Measurements from ENCODE around the gene GDNF.
"Not testable (repeated sequence)": the region's sequence is repeated elsewhere in the genome, so short reads cannot be mapped to it uniquely, and the experiment has no call there.

The GDNF gene

DNA sequence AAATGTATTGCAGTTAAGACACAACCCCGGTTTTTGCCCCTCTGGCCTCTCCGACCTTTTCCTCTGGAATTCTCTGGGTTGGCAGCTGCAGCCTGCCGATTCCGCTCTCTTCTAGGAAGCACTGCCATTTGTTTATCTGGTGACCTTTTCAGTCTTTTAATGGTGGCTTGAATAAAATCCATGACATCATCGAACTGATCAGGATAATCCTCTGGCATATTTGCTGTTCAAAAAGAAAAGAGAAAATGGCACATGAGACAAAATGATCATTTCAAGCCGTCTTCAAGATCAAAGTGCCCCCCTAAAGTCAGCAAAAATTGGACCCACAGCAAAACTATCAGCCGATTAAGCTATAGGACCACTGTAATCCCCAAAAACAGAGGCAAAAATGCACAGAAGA lies 23.9 kb downstream of the GDNF start:
- no peak for DNase-seq

DNA sequence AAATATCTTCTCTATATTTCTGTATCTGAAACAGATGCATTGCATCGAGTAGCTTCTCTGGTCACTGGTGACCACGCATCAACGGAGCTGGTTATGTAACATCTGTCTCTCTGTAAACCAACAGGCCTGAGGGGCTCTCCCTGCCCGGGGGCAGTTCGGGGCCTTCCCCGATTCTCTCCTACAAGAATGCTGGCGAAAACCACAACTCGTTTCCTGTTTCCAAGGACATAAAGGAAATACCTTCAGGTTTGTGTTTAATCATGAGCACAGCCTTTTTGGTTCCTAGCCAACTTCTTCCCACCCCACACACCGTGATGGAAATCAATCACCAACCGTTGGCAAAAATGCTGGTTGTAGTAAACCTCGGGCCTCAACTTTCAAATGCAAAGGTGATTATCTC lies 25.1 kb downstream of the GDNF start:
- no peak for DNase-seq

DNA sequence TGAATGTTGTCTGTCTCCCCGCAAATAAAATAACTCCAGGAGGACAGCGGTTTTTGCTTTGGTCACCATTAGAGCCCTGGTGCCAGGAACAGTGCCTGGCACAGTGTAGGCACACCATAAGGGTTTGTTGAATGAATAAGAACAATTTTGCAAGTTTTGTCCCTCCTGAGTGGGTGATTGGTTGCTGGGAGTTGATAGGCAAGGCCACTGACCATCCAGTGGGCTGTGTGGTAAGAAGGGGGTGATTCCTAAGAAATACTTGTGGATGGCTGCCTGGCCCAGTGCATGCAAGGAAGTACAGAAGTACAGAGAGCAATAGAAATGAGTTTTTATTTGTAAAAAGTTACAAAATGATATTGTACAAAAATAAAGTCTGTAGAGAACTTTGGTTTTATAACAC lies 27.5 kb downstream of the GDNF start:
- no peak for DNase-seq

DNA sequence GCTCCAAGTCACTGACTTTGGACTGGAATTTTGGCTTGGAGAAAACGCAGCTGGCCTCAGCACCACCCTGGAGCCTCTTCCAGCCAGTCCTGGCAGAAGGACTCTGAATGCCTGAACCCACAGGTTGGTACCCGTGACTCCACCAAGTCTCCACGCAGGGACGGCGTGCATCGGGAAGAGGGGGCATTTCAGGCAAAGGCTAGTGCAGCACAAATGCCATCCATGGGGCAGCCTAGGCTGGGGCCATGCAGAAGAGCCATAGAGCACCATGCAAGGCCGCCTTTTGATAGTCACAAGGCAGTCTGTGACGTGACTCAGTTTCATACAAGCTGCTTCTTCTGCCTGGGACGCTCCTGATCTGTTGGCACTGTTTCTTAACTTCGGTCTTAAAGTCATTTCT lies 28.0 kb downstream of the GDNF start:
- DNase-seq: no peak

DNA sequence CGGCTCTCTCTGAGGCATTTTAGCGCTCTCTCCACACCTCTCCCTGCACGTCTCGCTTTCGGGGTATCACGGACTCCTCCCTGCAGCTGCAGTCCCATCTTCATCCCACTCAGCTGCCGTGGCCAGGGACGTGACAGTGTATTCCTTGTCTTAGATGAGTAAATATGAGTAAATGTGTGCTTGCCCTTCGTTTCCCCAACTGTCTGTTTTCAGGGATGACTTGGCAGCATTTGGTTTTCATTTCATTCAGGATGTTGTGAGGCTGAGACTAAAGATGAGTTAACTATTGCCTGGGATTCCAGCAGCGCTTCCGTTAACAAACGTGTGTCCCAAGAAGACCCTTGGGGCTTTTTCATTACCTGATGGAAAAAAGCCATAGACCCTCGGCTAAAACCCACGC lies 29.5 kb downstream of the GDNF start:
- no peak for DNase-seq

DNA sequence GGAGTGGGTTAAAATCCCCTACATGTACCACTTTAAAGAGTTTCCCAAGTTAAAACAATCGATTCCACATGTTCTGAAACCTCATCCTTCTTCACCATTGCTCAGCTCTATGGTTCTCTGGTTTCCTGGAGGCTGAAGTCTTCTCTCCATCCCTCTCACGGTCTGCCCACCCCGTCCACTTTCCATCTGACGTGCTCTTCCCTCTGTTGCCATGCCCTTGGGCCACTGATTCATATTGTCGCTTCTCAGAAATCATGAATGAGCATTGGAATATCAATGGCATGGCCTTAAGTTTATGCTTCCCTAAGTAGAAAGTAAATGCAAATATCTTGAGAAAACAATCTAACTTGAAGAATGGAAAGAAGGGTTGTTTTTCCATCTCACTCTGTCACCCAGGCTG lies 30.9 kb downstream of the GDNF start:
- DNase-seq: no peak

DNA sequence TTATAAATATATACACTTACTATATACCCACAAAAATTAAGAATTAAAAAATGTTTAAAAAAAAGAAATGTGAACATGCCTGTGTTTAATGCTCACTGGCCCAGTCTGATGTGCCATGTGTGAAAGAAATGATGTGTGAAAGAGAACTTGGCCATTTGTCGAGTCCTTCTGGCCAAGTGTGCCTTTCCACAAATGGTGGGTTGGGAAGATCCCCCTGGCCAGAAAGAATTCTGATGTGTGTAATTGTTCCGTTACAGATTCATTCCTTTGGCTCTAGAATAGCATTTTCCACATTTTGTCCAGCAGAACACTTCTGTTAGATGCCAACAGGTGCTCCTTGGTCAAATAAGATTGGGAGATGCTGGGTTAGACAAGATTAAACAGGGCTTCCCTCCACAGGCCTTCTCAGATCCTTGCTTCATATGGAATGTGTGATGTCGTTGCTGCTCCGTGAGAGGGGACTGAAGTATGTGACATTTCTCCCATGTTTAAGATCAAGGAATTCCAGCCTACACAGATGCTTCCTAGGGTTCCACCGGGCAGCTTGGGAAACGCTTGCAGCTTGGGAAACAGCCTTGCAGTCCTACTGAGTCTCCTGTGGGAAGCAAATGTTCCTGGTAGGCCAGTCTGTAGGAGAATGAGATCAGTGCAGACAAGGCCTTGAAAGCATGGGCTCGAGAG lies 32.1 kb downstream of the GDNF start:
- DNase-seq: no peak

DNA sequence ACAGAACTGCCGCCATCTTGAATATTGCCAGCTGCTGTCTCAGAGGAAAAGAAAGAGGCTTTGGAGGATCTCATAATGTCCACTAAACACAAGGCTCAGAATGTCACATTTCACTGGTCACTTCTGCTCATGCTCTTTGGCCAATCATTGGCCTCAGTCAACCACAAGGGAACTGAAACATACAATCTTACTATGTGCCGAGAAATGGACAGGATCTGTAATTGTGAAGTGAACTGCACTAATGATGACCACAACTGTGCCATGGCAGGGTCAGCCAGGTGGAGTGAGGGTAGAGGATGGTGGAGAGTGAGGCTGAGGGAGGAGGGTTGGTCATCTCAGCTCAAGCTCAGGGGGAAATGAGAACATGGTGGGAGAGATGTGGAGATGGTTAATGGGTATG lies 32.8 kb downstream of the GDNF start:
- no peak for DNase-seq

DNA sequence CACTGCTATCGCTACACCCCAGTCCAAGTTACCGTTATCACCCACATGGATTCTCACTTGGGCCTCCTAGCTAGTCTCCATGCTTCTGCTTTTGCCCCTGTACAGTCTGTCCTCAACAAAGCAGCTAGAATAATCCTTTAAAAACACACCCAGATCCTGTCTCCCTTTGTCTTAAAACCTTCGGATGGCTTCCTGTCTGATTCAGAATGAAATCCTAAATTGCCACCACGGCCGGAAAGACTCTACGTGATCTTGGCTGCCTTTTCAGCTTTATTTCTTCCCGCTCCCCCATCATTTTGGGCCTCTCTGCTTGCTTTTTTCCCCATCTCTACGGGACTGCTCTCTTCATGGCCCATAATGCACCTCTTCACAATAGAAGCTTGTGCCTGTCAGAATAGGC lies 33.4 kb downstream of the GDNF start:
- DNase-seq: no peak

DNA sequence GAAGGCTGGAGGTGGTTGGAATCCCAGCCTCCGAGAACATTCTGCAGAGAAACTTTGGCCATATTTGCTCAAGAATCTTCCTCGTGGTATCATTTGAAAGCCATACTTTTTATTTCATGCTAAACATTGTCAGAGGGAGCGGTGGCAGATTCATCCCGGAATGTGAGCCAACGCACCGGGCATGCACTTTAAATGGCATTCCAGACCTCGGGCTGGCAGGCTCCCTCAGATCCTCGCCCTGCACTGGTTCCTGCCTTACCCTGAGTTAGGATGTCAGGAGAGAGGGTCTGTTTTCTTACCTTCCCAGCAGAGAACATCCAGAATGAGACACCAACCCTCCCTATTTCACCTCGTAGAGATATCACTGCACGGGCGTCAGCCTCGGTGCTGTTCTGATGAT lies 33.8 kb downstream of the GDNF start:
- no peak for DNase-seq

DNA sequence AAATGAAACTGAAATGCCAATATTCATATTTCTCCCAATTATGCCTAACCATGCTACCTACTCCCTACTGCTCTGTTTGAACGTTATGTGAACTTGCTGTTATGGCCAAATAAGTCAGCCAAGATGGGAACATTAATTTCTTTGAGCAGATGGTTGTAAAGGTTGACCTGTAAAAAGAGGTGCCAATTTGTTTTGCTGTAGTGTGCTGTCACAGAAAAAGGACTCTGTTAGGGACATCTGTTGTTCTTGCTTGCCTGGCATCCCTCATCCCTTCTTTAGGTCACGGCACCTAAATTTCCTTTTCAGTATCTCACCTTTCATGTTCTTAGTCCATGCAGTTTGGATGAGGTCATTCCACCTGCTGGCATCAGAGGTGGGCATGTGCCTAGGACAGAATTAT lies 35.4 kb downstream of the GDNF start:
- DNase-seq: no peak

DNA sequence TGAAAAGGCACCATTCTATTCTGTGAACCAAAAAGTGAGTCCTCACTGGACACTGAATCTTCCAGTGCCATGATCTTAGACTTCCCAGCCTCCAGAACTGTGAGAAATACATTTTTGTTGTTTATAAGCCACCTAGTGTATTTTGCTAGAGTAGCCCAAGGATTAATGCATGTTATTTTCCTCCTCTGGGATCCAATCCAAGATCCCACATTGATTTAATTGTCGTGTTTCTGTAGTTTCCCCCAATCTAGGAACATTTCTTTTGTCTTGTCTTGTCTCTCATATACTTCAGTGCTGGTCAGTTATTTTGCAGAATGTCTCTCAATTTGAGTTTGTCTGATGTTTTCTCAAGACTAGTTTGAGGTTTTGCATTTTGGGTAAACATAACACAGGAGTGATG lies 36.4 kb downstream of the GDNF start:
- no peak for DNase-seq

DNA sequence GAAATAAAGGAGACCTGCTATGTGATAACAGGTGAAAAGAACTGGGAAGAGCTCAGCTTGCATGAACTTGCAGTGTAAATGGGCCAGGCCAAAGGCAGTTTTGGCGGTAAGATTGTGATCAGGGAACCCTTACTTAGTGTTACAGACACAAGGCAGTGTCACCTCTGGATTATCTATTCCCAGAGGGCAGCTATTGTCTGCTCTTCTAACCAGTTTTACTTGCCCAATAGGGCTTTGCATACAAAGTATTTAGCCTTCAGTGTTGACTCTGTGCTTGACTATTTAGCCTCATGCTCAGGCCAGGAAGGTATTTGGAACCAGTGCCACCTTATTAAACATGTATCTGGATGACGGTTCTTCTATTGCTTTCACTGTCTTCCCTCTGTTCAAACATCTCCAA lies 38.3 kb downstream of the GDNF start:
- no peak for DNase-seq

DNA sequence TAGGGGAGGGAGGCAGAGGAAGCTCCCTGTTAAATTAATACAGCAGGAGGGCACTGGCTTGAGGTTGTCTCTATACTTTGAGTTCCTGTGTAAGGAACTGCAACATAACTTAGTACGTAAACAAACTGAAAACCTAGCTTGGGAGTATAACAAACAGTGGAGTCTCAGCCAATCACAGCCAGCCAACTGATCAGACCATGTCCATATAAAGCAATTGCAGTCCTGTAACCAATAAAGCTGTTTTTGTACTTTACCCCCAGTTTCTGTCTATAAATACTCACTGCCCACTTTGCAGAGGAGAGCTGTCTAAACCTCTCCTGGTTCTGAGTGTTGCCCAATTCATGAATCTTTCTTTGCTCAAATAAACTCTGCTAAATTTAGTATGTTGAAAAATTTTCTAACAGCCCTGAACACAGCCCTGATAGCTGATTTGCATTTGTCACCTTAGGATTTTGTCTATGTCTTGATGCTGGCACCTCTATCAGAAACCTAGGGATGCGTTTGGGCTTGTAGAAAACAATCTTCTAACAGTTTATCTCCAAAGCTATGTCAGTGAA lies 39.9 kb downstream of the GDNF start:
- DNase-seq: no peak

DNA sequence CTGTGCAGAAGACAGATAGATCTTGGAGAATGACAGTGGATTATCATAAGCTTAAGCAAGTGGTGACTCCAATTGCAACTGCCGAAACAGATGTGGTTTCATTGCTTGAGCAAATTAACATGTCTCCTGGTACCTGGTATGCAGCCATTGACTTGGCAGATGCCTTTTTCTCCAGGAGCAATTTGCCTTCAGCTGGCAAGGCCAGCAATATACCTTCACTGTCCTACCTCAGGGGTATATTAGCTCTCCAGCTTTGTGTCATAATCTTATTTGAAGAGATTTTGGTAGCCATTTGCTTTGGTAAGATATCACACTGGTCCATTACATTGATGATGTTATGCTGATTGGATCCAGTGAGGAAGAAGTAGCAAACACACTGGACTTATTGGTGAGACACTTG lies 43.4 kb downstream of the GDNF start:
- DNase-seq: not testable (repeated sequence)

DNA sequence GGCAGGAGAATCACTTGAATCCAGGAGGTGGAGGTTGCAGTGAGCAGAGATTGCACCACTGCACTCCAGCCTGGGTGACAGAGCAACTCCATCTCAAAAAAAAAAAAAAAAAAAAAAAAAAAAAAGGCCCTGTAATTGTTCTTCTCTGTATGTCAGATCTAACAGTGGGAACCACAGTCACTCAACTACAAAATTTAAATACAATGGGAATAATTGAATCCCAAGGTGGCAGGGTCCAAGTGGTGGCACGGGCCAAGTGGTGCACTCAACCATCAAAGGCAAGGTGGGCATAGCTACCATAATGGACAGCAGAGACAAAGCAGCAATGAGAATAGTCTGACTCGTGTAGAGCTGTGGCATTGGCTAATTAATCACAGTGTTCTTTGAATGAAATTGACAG lies 44.5 kb downstream of the GDNF start:
- not testable (repeated sequence) for DNase-seq

DNA sequence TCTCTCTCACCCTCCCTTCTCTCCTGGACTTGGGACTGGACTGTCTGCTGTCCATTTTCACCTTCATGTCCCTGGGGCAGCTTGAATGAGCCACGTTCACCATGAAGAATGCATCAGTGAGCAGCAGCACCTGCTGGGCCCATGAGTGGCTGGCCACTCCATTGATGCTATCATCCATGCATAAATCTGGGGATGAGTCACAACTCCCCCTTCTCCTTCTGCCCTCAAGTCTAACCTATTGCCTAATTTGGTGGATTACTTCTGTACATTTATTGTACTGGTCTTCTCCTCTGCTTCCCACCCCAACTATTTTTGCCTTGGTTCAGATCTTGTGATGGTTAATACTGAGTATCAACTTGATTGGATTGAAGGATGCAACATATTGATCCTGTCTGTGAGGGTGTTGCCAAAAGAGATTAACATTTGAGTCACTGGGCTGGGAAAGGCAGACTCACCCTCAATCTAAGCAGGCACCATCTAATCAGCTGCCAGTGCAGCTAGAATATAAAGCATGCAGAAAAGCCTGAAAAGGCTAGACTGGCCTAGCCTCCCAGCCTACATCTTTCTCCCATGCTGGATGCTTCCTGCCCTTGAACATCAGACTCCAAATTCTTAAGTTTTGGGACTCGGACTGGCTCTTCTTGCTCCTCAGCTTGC lies 46.7 kb downstream of the GDNF start:
- no peak for DNase-seq

DNA sequence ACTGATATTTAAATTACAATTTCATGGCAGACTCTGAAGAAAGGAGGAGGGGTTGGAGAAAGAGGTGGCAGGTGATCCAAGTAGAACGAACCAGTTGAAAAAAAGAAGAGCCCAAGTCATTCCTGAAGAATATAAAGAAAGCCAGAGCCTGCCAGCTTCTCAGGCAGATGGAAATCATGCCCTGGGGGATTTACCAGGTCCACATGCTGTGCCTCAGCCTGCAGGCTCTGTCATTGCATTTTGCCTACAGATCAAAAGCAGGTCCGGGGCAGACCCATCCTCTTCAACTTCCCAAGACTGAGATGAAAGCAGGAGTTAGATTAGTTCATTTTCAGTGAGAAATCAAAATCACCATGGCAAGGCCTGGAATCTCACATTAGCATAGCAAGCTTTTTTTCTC lies 48.5 kb downstream of the GDNF start:
- DNase-seq: no peak

DNA sequence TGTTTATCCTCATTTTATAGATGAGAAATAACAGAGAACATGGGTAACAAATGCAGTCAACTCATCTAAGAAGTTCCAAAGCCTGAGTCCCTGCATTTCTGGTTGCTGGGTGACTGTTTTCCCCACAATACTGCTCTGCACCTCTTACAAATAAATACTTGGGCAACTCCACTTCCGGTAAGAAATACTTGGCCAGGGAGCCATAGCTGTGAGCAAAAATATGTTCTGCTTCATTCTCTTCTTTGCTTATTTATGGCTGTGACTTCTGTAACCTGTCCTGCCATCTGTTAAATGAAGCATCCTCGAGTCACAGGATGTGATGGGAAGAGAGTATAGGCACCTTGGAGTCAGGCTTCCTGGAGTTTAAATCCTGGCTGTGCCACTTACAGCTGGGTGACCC lies 49.9 kb downstream of the GDNF start:
- DNase-seq: no peak

DNA sequence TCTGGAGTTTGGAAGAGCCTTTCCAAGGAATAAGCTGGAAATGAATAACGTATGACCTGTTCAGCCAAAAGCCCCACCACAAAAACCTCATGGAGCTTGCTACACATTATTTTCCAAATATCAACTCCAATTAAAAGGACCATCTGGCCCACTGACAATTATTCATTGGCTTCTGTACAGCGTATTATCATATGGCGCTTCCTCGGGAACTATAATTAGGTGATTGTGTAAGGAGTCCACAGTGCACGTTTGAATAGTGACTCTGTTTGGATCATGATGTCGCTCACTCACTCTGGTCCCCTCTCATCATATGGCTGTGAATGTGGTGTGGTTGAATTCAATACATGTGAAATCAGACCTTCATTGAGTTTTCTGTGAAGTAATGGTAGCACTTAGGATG lies 52.1 kb downstream of the GDNF start:
- no peak for DNase-seq

DNA sequence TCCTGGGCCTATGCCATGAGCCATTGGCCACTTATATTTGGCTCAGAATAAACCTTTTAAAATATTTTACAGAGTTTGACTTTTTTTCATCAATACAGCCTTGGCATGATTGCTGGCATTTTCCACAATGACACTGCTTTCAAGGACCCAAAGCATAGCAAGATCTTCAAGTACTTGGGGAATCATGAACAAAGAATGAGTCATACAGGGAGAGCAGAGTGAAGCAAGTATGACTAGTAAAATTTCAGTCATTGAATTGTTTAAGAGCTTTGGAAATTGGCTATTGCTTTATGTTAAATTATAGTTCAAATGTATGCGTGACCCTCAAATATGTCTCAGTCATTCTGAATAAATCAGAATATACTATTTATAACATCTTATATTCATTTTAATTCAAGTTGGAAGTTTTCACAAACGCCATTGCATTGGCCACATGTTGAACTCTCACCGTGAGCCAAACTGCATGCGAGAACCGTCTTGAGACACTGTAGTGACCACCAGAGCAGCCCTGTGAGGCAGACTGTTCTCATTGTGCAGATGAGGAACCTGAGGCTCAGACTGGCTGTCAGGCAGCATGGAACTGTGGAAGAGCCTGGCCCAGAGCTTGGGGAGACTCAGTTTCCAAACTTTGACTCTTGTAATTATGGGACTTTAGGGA lies 52.9 kb downstream of the GDNF start:
- DNase-seq: no peak

DNA sequence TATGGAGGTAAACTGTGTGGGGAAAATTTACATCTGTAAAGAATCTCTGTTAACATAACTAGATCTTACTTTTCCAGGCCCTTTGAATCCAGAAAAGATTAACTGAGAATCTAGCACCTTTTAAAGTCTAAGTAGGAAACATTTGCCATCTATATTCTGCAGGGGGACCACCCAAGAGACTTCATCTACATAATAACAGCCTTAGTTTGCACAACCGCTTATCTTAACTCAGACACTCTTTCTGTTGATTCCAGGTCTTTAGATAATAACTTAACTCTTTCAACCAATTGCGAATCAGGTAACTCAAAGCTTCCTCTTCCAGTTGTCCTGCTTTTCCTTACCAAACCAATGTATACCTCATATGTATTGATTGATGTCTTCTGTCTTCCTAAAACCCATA lies 53.4 kb downstream of the GDNF start:
- DNase-seq: no peak

DNA sequence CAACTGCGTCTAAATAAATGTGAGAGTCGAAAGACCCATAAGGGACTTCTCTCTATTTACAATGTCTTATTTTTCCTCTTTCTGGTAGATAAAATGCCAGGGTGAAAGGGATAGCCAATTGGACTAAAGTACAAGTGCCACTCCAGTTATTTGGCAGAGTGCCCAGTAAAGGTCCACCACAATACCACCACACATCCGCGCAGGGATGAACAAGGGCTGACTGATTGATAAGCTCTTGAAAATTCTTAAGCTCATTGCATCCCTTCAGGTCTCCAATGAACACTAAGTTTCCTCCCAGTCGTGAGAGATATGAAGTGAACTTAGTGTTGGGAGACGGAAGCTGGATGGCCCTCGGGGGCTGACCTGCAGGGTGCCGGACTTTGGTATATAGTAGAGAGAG lies 58.4 kb downstream of the GDNF start:
- DNase-seq: not testable (repeated sequence)

DNA sequence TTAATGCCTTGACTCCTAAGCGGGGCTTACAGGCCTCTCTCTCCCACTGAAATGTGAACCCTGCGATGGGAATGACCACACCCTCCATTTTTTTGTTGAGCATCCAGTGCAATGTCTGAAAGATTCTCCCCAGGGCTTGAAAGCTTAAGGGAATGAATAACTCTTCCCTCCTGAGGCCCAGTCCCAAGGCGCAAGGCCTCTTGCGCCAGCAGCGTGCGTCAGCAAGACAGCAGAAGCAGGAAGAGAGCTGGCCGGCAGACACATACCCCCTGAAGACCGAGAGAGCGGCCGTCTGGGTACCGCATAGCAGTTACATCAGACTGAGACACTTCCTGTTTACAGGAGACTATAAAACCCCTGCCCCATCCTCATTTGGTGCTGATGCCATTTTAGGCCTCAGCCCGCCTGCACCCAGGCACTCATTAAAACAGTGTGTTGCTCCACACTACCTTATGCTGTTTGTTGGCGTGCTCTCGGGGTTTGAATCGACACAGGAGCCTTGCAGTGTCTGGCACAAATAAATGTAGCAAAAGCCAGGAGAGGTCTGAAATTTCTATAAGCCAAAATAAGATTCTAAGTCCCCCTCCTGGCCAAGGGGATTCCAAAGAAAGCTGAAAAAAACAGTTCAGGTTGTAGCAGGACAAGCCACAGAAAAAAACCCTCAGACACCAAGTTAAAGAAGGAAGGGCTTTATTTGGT lies 62.3 kb downstream of the GDNF start:
- no peak for DNase-seq
